Measurements from ENCODE around the gene KIAA2012.

- TF ChIP-seq SUZ12 (IDR thresholded peaks at IDR 0.05) (no peak), NFRKB (IDR thresholded peaks at IDR 0.05) (no peak), ZNF384 (IDR thresholded peaks at IDR 0.05) (no peak), LEF1 (IDR thresholded peaks at IDR 0.05; ENCODE audit: borderline replicate concordance) (no peak), FOXA1 (IDR thresholded peaks at IDR 0.05) (no peak), FOXK2 (IDR thresholded peaks at IDR 0.05) (no peak), SP1 (IDR thresholded peaks at IDR 0.05) (no peak), BHLHE40 (IDR thresholded peaks at IDR 0.05; ENCODE audit: borderline replicate concordance) (no peak), FOXM1 (IDR thresholded peaks at IDR 0.05; ENCODE audit: borderline replicate concordance) (no peak)
Measured at GRCh38 chr2:202042444-202042843, 30.6 kb upstream of the KIAA2012 start.
